ENCODE data around the gene NUP37.

DNA sequence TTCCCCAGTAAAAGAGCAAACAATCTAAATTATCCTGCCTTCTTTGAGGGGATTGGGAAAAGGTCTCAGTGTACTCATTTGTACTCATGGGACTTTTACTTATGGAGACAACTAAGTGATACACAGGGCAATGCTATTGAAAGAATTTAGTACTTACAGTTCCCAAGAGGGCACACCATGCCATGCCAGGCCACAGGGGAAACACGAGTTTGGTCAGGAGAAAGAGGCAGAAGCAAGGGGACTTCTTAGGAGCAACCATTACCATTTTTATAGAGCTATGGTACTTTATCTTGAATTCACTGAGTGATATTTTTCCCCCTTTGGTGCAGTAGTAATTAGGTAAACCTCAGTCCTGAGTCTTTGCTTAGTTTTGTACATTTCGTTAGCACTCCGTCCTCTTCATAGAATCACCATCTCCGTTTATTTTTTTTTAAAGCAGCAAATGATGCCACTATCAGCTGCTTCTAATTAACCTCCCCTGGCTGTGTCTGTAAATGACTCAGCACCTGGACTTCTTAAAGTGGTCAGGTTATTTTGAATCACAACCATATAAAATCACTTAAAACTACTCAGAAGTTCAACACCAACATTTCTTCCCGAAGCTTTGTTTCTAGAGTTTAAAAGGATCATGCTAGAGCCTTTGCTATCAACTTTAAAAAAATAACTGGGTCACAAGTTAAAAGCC, 52.2 kb downstream of the NUP37 start:
- TF ChIP-seq POLR2A (IDR thresholded peaks at IDR 0.05) (no peak), EP300 (IDR thresholded peaks at IDR 0.05) (no peak)
- TF ChIP-seq, protein P1, sequence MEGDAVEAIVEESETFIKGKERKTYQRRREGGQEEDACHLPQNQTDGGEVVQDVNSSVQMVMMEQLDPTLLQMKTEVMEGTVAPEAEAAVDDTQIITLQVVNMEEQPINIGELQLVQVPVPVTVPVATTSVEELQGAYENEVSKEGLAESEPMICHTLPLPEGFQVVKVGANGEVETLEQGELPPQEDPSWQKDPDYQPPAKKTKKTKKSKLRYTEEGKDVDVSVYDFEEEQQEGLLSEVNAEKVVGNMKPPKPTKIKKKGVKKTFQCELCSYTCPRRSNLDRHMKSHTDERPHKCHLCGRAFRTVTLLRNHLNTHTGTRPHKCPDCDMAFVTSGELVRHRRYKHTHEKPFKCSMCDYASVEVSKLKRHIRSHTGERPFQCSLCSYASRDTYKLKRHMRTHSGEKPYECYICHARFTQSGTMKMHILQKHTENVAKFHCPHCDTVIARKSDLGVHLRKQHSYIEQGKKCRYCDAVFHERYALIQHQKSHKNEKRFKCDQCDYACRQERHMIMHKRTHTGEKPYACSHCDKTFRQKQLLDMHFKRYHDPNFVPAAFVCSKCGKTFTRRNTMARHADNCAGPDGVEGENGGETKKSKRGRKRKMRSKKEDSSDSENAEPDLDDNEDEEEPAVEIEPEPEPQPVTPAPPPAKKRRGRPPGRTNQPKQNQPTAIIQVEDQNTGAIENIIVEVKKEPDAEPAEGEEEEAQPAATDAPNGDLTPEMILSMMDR (IDR thresholded peaks at IDR 0.05): no peak
